GF-D8 (cell line): ENCODE results near the gene SREBF2.

Experiments used
- DNase-seq: peaks from one replicate; lab custom pipeline; 2025; lab: John Stamatoyannopoulos, UW

Gene SREBF2

GRCh38 chr22:41908411-41909309 is 75.8 kb downstream of the SREBF2 start:
- DNase-seq: no peak

DNA sequence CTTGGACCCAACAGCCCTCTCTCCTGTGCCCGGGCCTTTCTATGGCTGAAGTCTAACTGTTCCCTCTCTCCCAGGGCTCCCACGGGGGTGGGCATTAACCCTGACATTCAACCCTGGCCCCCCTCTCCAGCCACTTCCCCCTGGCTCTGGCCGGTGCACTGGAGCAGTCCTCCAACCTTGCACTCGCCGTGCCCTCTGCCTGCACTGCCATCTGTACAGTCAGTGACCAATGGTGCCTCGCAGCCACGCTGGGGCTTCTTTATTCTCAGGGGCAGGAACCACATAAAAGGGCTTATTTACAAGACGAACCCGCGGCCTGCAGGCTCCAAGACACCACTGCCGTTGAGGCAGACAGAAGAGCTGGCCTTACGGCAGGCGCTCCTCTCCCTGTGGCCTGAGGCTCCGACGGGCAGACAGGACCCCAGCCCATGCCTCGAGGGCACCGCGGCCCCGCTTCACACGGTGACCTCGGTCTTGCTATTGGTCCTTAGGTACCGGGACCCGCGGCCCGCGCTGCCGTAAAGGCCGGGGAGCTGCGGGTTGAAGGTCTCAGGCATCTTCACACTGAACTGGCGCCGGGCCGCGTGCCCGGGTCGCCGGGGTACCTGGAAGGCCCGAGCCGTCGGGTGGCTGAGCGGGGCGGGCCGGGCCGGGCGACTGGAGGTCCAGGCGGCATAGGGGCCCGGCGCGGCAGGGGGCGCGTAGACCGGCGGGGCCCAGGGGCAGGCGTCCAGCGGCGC is 76.6 kb downstream of the SREBF2 start:
- DNase-seq: no peak

- no peak for DNase-seq
These were observed 77.4 kb downstream of the SREBF2 start for GRCh38 chr22:41910050-41911000.

DNA sequence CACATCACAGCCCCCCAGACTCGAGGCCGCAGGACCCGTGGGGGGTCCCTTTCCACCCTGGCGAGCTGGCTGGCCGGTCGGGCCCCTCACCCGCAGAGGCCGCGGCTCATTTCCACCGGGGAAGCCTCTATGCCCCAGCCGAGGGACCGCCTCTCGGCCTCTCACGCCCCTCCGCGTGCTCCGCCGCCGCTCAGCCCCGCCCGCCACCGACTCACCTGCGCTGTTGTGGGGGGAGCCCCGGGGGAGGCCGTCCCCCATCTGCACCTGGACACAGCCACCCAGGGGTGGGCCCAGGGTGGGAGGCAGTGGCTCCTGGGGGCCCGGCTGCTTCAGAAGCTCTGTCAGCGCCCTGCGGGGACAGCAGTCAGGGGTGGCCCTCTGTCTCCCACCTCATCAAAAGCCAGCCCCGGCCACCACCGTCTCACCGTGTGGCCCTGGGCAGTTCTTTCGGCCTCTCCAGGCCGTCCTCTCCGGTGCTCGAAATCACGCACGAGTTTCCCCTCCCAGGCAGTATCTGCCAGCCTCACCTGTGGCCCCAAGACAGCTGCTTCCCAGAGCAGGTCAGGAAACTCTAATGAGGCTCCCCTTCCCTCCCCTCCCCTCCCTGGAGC is 78.2 kb downstream of the SREBF2 start:
- no peak for DNase-seq

GRCh38 chr22:41912338-41913039 is 79.6 kb downstream of the SREBF2 start:
- no peak for DNase-seq

DNA sequence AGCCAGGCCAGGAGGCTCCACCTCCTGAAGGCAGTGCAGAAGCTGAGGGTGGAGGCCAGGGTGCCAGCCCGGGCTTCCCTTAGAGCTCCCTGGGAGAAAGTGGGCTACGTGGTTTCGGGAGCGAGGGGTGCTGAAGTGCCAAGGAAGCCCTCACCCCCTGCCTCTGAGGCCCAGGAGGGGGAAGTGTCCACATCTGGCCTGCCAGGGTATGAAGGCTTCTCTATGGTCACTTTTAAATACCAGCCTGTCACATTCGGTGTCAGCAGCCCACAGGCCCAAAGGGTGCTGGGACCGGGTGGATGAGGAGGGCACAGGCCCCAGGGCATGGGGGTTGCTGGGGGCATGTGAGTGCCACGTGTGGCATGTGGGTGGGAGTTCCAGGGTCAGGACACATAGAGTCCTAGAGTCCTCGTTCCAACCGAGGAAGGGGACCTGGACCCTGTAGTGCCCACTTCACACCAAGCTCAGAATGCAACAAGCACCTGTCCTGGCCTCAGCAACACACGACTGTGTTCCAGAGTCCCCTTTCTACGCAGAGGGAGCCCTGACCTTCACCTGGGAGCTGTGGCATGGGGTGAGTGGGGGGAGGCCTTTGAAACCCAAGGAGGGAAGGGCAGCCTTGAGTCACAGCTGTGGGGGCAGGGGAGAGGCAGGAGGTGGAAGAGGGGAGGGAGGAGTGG is 80.3 kb downstream of the SREBF2 start:
- DNase-seq: no peak

DNA sequence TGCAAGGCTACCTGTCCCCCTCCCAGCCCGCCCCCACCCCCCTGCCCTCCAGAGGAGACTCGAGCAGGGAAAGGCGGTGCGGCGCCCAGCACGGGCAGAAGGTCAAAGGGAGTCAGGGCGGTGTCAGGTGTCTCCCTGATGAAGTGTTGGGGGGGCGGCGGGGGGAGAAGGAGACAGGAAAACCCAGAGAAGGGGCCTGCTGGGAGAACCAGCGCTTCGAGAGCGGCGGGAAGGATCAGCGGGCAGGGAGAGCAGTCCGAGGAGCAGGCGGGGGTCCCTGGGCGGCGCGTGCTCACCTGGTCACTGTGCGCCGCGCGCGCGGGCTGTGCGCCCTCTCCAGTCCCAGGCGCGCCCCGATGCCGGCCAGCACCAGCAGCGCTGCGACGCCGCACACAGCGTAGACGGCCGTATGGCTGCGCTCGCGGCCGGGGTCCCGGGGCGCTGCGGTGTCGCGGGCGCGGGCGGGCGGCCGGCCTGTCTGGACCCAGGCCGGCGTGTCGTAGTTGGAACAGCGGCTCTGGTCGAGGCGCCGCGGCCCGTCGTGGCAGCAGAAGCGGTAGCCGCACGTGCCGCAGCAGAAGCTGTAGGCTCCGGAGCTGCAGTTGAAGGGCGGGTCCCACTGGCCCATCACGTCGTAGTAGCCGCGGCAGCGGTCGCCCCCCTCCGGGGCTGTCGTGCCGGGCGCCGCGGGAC is 81.1 kb downstream of the SREBF2 start:
- DNase-seq: no peak

DNA sequence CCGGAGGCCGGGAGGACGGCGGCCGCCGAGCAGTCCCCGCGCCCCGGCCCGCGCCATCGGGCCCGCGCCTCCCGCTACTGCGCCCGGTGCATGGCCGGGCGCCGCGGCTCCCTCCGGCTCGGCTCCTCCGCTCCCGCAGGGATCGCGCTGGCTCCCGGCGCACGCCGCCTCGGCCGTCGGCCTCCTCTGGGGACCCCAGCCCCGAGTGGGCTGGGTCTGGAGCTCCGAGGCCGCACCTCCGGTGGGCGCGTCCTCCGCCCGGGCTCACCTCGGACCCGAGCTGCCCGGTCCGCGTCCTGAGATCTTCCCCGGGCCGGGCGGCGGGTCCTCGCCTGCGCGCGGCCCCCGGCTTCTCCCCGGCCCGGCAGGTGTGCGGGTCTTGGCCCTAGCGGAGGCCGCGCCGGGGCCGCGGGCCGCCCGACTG is 81.7 kb downstream of the SREBF2 start:
- no peak for DNase-seq

- DNase-seq: no peak
These were observed 82.3 kb downstream of the SREBF2 start, which contains the start of gene SHISA8 for GRCh38 chr22:41915035-41915785. Gene SHISA8, minus strand, starts transcription at chr22:41915074. Its CDS starts 407 bp downstream, at chr22:41914667.

- no peak for DNase-seq
These were observed 83.0 kb downstream of the SREBF2 start for GRCh38 chr22:41915786-41916493.

DNA sequence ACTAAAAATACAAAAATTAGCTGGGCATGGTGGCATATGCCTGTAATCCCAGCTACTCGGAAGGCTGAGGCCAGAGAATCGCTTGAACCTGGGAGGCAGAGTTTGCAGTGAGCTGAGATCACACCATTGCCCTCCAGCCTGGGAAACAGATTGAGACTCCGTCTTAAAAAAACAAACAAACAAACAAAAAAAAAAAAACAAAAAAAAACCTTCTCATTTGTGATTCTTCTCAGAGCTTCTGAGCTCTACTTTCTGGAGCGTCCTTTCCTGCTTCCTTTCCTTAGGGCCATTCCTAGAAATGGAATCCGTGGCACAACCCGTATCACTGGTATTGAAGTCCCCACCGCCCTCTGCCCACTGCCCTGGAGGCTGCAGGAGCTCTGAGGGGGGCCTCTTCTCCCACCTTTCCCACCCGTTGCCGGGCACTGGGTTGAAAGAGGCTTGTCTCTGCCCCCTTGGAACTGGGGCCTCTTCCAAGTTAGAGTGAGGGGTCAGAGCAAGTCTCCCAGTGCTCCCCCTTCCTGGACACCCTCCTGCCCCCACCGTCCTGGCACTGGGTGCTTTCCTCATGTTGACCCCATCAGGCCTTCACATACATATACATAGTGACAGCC is 83.9 kb downstream of the SREBF2 start:
- DNase-seq: no peak

- no peak for DNase-seq
These were observed 84.5 kb downstream of the SREBF2 start for GRCh38 chr22:41917375-41917902.

DNA sequence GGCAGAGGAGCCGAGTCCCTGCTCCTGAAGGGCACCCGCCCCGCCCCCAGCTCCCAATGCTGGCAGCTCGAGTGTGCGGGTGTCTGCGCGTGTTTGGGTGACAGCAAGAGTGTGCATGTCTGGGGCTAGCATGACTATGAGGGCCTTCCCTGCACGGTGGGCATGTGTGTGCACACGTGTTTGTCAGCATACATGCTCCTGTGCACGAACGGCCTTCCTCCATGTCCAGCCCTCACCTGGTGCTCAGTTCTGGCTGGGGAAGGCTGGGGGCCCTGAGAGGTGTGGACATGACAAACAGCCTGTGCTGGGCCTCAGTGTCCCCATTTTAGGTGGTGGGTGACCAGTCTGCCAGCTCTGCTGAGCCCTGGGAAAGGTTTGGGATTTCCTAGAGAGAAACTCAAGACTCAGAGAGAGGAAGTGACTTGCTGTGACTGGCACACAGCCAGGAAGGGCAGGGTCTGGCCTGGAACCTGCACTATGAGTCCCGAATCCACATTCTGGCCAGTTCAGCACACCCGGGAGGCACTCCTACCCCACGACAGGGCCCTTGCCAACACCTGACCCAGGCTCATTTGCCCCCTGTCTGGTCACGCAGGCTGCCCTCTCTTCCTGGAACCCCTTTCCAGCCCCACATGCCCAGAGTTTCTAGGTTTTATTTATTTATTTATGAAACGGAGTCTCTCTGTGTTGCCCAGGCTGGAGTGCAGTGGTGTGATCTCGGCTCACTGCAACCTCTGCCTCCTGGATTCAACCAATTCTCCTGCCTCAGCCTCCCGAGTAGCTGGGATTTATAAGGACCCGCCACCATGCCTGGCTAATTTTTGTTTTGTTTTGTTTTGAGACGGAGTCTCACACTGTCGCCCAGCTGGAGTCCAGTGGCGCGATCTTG is 85.2 kb downstream of the SREBF2 start:
- peak; percentile 15 for DNase-seq

- DNase-seq: no peak
These were observed 86.7 kb downstream of the SREBF2 start for GRCh38 chr22:41919357-41920224.

DNA sequence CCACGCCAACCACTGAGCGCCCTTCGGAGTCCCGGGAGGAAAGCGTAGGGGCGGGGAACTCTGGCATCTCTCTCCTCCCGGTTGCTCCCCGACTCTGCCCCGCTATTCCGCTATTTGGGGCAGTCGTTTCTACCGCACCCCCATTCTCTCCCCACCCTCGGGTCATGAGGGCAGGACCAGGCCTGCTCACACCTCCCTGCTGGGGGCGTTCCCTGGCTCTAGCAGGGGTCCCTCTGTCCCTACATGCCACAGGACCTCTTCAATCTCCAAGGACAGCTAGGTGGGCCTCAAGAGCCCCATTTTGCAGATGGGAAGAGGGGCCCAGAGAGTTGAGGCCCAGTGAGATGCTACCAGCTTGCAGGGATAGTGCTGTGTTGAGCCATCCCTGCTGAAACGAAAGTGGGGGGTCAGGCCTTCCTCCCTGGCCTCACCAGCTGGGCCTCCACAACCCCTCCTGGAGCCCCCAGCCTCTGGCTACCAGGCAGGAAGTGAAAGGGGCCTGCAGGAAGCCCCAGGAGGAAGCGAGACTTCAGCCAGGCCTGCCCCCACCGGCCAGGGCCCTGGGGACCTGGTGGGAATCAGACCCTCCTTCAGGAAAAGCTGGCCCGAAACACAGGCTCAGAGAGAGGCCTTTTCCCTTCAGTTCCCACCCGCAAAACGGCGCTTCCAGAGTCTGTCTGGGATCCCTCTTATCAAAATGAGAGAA is 87.5 kb downstream of the SREBF2 start:
- no peak for DNase-seq
